GM12891 (cell line): ENCODE measurements around the gene FBXW2.

Experiments
- PAX5 ChIP-seq: IDR thresholded peaks from 2 replicates; pipeline ENCODE4 v1.6.1; 2011; ENCODE audit warnings: low read length, moderate library complexity, mild to moderate bottlenecking; ENCODE audit not compliant: insufficient read depth, severe bottlenecking
- POLR2A ChIP-seq: IDR thresholded peaks from 2 replicates; pipeline ENCODE4 v1.6.1; 2011; ENCODE audit warnings: low read depth, low read length, control low read depth
- POLR2AphosphoS5 ChIP-seq: IDR thresholded peaks from 2 replicates; pipeline ENCODE4 v1.6.1; 2011; ENCODE audit warnings: low read depth, low read length, control low read depth
- TAF1 ChIP-seq: IDR thresholded peaks from 2 replicates; pipeline ENCODE4 v1.6.1; 2011; ENCODE audit warnings: low read depth, low read length, control low read depth

GRCh38 chr9:120820095-120820494, 26.9 kb upstream of the FBXW2 start:
- no peak for TF ChIP-seq POLR2A
- TF ChIP-seq PAX5, result no peak
- no peak for TF ChIP-seq TAF1
- no peak for TF ChIP-seq POLR2AphosphoS5
